ENCODE data around the gene DES.
"Not testable (repeated sequence)": the region's sequence is repeated elsewhere in the genome, so short reads cannot be mapped to it uniquely, and the experiment has no call there.

The DES gene

GRCh38 chr2:219418155-219419011 is at the start of gene DES:
TSS of gene DES (plus strand) at chr2:219418377. CDS start at chr2:219418463, 86 bp downstream.
- DNase-seq = no peak

DNA sequence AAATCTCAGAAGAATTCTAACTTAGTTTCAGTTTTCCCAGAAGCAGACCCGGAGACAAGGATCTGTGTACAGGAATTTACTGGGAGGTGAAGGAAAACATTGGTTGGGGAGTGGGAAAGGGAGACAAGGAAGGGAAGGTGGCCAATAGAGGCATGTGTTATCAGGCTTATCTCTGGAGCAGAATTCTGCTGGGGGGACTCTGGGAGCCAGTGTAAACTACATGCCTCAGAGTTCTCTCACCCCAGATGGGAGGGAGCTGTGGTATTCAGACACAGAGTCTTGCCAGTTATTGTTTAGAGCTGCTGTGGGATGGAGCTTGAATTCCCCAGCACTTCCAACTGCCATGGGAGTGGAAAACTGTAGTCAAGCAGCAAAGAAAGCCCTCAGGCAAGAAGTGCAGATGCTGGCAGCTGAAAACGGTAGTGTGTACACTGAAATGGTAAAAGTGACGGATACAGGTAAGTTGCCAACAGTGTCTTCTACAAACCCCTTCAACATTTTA is 49.4 kb upstream of the DES start:
- no peak for DNase-seq

DNA sequence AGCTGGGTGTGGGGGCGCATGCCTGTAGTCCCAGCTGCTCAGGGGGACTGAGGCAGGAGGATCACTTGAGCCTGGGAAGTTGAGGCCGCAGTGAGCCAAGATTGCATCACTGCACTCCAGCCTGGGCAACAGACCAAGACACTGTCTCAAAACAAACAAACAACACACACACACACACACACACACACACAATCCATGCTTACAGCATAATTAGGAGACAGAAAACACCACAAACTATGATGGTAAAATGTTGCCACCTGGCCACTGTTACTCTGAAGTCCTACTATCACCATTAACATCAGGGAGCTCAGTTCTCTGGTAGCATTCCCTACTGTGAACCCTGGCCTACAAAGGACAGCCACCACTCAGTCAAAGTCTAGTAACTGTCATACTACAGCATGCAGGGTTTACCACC is 48.7 kb upstream of the DES start:
- peak; percentile 35 for DNase-seq

DNA sequence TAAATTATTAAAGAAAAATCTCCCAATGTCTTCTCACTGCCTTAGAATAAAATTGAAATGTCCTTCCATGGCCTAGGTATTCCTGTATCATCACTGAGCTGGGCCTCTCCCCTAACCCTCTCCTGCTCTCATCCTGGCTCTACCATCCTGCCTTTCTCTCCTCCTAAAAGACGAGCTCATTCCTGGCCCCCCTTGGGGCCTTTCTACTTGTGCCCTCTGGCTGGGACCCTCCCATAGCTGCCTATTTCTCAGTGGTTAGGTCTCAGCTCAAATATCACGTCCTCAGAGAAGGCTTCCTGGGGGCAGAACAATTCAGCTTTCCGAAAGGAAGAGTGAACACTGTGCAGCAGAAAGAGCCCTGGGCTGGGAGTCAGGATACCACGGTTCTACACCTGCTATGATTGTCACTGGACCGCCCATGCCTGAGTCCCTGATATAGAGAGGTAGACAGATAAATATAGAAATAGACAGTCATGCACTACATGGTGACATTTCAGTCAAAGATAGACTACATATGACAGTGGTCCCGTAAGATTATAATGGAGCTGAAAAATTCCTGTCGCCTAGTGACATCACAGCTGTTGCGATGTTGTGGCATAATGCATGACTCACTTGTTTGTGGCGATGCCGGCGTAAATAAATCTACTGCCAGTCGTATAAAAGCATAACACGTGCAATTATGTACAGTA is 39.9 kb upstream of the DES start:
- no peak for DNase-seq

- no peak for DNase-seq
Observed at GRCh38 chr2:219380926-219381325, 37.3 kb upstream of the DES start.

- no peak for DNase-seq
Observed at GRCh38 chr2:219381448-219381847, 36.7 kb upstream of the DES start.

DNA sequence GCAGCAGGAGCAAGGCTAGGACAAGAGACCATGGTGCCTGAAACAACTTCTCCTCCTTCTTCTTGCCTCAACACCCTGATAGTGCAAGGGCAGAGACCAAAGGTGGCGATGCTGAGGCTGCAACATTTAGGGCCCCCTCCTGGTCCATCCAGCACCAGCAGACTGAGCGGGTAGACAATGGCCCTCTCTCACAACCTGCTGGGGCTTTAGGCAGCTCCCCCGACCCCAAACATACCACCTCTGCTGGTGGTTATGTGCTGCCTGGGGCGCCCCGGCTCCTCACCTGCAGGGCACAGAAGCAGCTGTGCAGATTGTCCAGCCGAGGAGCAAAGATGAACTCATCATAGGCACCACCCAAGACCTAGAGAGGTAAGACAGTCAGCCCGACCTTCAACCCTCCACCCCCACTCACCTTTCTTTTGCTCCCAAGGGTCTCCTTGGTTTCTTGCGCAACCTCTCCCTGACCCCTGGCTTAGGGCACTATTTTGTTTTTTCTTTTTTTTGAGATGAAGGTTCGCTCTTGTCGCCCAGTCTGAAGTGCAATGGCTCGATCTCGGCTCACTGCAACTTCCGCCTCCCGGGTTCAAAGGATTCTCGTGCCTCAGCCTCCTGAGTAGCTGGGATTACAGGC is 34.0 kb upstream of the DES start:
- DNase-seq = no peak

GRCh38 chr2:219384859-219385258 is 33.3 kb upstream of the DES start:
- no peak for DNase-seq

GRCh38 chr2:219385958-219386520 is 32.1 kb upstream of the DES start:
- no peak for DNase-seq

- DNase-seq = no peak
Observed at GRCh38 chr2:219386532-219387280, 31.5 kb upstream of the DES start.

GRCh38 chr2:219387306-219388120 is 30.7 kb upstream of the DES start, which contains the start of gene DNPEP:
TSS of gene DNPEP (minus strand) at chr2:219387912. CDS start at chr2:219387794, 118 bp downstream.
- DNase-seq = peak; percentile 49

DNA sequence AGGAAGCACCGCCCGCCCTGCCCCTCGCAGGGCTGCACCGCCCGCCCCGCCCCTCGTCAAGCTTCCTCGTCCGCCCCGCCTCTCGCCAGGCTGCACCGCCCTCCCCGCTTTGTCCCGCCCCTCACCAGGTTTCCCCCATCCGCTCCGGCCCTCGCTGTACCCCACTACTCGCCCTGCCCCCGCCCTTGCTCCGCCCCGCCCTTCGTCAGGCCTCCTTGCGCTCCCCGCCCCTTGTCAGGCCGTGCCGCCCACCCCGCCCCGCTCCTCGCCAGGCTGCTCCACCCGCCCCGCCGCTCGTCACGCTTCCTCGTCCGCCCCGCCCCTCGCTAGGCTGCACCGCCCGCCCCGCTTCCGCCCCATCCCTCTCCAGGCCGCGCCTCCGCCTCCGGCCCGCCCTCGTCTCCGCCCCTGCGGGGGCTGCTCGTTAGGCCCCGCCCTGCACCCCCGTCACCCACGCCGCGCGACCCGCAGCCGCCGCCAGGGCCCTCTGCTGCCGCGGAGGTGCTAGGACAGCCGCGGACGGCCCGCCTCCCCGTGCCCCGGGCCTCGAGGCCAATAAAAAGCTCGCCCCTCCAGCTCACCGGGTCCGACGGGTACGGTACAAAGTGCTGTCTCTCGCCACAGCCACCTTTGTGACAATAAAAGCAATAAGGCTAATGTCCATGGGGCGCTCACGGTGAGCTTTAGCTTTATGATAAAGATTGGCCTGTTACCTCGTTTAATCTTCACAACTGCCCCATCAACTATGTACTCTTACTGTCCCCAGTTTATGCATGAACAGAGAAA is 29.9 kb upstream of the DES start:
- DNase-seq = peak; percentile 95

GRCh38 chr2:219388907-219389156 is 29.3 kb upstream of the DES start:
- DNase-seq = no peak

DNA sequence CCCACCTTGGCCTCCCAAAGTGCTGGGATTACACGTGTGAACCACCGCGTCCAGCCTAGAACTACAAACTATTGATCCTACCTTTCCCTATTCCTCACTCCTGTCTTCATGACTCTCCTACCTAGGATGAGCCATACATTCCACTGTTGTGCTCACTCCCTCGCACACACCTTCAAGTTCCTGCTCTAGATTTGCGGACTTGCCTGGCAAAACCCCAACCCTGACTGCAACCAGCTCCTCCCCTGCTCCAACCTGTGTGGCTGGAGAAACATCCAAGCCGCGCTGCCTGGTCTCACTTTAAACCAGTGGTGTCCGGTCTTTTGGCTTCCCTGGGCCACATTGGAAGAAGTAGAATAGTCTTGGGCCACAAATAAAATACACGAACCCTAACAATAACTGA is 25.4 kb upstream of the DES start:
- DNase-seq = no peak

GRCh38 chr2:219395056-219395455 is 23.1 kb upstream of the DES start:
- DNase-seq = not testable (repeated sequence)

DNA sequence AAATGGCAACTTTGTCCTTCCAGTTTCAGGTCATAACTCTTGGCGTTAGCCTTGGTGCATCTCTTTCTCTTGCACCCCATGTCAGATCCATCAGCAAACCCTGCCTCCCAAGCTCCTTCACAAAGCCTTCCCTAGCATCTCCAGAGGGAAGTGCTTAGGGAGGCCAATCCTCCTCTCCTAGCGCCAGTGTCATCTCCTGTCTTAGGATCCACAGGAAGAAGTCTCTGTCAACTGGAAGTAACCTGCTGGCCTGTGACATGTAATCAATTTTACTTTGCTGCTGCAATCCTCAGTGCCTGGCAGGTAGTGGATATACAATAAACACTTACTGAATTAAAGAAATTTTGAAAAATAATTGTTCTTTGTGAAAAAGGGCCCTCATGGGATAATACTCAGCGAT is 22.6 kb upstream of the DES start:
- DNase-seq = no peak

- DNase-seq = no peak
Observed at GRCh38 chr2:219396863-219397457, 21.2 kb upstream of the DES start.

GRCh38 chr2:219398721-219399363 is 19.3 kb upstream of the DES start:
- DNase-seq = no peak

DNA sequence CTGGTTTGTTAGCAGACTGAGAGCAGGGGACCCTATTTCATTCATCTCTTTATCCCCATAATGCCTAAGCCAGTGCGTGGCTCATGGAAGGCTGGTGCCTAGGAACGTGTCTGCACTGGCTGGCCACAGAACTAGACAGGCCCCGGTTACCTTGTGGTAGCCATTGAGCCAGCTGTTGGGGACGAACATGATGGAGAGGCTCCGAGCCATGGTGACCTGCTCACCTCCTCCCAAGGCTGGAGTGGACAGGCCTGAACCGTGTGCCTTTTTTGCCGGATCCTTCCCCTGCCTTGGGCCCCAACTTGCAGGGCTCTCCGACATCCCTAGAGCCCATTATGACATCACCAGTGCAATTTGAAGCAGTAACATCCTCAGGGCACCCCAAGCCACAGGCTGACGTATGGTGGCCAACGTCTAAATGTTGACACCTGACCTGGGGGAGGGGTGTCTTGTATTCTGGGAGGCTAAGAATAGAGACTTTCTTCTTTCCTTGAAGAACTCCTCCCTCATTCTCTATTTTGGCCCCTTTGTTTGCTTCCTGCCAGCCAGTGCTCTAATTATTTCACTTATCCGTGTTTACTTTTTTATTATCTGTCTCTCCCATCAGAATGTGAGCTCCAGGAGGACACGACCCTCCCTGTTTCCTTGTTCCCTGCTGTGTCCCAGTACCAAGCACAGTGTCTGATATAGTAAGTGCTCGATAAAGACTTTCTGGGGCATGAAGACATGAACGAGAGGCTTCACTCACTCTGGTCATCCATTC is 18.3 kb upstream of the DES start:
- no peak for DNase-seq

Measured in NCI-H2171 treated with DMSO at 0.1 percent for 48 hours (cell line).